Measurements from ENCODE around the gene HDX. TPM values are rescaled to one million over a fixed set of nuclear protein-coding genes. Genes with fewer than 3 reads are reported as not detected.
"Not testable (repeated sequence)": the region's sequence is repeated elsewhere in the genome, so short reads cannot be mapped to it uniquely, and the experiment has no call there.

Gene HDX
- total and polyA plus RNA-seq, 5 donors = 1.3 to 6.7 (median 4.2) TPM

- Histone ChIP-seq H3K4me1 (ENCODE audit: control insufficient read depth, insufficient read depth, low read length) (no peaks in the 10 kb centered on the region), H3K27me3 (ENCODE audit: control insufficient read depth, insufficient read depth) (no peaks in the 10 kb centered on the region), H3K9me3 (ENCODE audit: control insufficient read depth, low read length) (no peaks in the 10 kb centered on the region), H3K4me3 (ENCODE audit: low read length) (no peak overlapping the region), H3K27ac (ENCODE audit: low read length) (no peak overlapping the region)
- no peak for ATAC-seq
- DNase-seq = no peak
- 61% methylated on average over 3 of the region's 3 CpGs for WGBS
- intact Hi-C loops (cut with DNase I) = no loop called here
These were observed 165.6 kb downstream of the HDX start for GRCh38 chrX:84336646-84337045.

- Histone ChIP-seq H3K4me1 (ENCODE audit: control insufficient read depth, insufficient read depth, low read length) (no peaks in the 10 kb centered on the region), H3K9me3 (ENCODE audit: control insufficient read depth, low read length) (no peaks in the 10 kb centered on the region), H3K27me3 (ENCODE audit: control insufficient read depth, insufficient read depth) (no peaks in the 10 kb centered on the region), H3K27ac (ENCODE audit: low read length) (no peak overlapping the region), H3K4me3 (ENCODE audit: low read length) (no peak overlapping the region)
- ATAC-seq (no peak), DNase-seq (no peak)
- 54% methylated on average over 1 of the region's 1 CpG for WGBS
- intact Hi-C loops (cut with DNase I) = no loop called here
These were observed 167.1 kb downstream of the HDX start for GRCh38 chrX:84335121-84335520.

- no peak overlapping the region for H3K27ac ChIP-seq (ENCODE audit: low read length)
- H3K4me3 ChIP-seq (ENCODE audit: low read length) = no peak overlapping the region
- whole genome bisulfite sequencing = 95% methylated on average over 2 of the region's 2 CpGs
- H3K4me1 ChIP-seq (ENCODE audit: control insufficient read depth, insufficient read depth, low read length) = no peaks in the 10 kb centered on the region
- no peak for ATAC-seq
- intact Hi-C loops (cut with DNase I) = no loop called here
- H3K9me3 ChIP-seq (ENCODE audit: control insufficient read depth, low read length) = no peaks in the 10 kb centered on the region
- DNase-seq = no peak
- no peaks in the 10 kb centered on the region for H3K27me3 ChIP-seq (ENCODE audit: control insufficient read depth, insufficient read depth)
These were observed 180.0 kb downstream of the HDX start for GRCh38 chrX:84322083-84322827.

GRCh38 chrX:84320614-84321013, 181.6 kb downstream of the HDX start:
- no peak for DNase-seq
- Histone ChIP-seq H3K4me1 (ENCODE audit: control insufficient read depth, insufficient read depth, low read length) (no peaks in the 10 kb centered on the region), H3K4me3 (ENCODE audit: low read length) (no peak overlapping the region), H3K9me3 (ENCODE audit: control insufficient read depth, low read length) (no peaks in the 10 kb centered on the region), H3K27ac (ENCODE audit: low read length) (no peak overlapping the region), H3K27me3 (ENCODE audit: control insufficient read depth, insufficient read depth) (no peaks in the 10 kb centered on the region)
- intact Hi-C loops (cut with DNase I) = no loop called here
- ATAC-seq = no peak

DNA sequence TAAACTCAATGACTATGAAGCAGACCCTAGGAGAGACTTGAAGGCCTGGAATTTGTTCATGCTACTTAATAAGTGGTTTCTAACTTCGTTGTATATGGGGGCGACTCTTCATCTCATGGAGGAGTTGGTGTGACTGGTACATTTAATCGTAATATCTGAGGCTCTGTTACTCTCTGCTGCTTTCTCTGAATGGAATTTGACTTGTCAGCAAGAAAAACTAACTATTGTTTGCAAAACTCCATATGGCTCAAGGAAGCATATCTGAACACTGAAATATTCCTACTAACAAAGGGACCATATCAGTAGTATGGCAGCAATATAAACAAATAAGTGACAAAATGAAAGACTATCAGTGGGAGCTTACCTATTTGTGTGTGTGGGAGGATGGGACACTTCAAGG, 182.2 kb downstream of the HDX start:
- 74% methylated on average over 3 of the region's 3 CpGs for WGBS
- no peaks in the 10 kb centered on the region for H3K27me3 ChIP-seq (ENCODE audit: control insufficient read depth, insufficient read depth)
- H3K9me3 ChIP-seq (ENCODE audit: control insufficient read depth, low read length) = no peaks in the 10 kb centered on the region
- ATAC-seq = no peak
- no peak overlapping the region for H3K27ac ChIP-seq (ENCODE audit: low read length)
- intact Hi-C loops (cut with DNase I) = no loop called here
- H3K4me3 ChIP-seq (ENCODE audit: low read length) = no peak overlapping the region
- no peaks in the 10 kb centered on the region for H3K4me1 ChIP-seq (ENCODE audit: control insufficient read depth, insufficient read depth, low read length)
- no peak for DNase-seq

DNA sequence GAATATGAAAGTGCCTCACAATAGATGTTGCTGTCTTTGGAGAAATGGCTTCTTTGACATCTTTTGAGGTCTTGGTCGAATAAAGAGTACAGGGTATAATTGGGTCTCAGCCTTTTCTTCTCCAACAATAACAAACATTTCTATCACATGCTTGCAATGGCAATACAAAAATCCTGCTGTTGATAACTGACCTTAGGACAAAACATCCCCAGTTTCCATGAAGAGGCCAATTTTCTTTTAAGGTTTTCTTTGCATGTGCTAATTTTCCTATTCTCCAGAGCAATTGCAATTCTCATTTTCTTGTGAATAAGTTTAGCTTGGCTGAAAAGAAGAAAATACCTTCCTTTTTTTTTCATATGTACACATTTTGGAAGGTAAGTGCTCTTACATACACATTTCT, 183.6 kb downstream of the HDX start:
- intact Hi-C loops (cut with DNase I) = no loop called here
- 59% methylated on average over 1 of the region's 1 CpG for WGBS
- no peaks in the 10 kb centered on the region for H3K9me3 ChIP-seq (ENCODE audit: control insufficient read depth, low read length)

DNA sequence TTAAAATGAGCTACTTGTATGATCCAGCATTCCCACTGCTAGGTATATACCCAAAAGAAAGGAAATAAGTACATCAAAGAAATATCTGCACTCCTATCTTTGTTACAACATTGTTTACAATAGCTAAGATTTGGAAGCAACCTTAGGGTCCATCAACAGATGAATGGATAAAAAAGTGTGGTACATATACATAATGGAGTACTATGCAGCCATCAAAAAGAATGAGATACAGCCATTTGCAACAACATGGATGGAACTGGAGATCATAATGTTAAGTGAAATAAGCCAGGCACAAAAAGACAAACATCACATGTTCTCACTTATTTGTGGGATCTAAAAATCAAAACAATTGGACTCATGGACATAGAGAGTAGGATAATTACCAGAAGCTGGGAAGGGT, 186.3 kb downstream of the HDX start:
- intact Hi-C loops (cut with DNase I); H3K4me1 ChIP-seq (ENCODE audit: control insufficient read depth, insufficient read depth, low read length); DNase-seq; H3K9me3 ChIP-seq (ENCODE audit: control insufficient read depth, low read length); H3K27ac ChIP-seq (ENCODE audit: low read length); H3K4me3 ChIP-seq (ENCODE audit: low read length); H3K27me3 ChIP-seq (ENCODE audit: control insufficient read depth, insufficient read depth); ATAC-seq: not testable (repeated sequence)

More for the DNA sequence above, 183.6 kb downstream of the HDX start:
- DNase-seq = no peak
- H3K4me3 ChIP-seq (ENCODE audit: low read length) = no peak overlapping the region
- H3K27me3 ChIP-seq (ENCODE audit: control insufficient read depth, insufficient read depth) = no peaks in the 10 kb centered on the region
- H3K4me1 ChIP-seq (ENCODE audit: control insufficient read depth, insufficient read depth, low read length) = no peaks in the 10 kb centered on the region
- no peak for ATAC-seq
- H3K27ac ChIP-seq (ENCODE audit: low read length) = no peak overlapping the region
